ENCODE measurements around the gene PRTG. TPM values are rescaled to one million over a fixed set of nuclear protein-coding genes. Genes with fewer than 3 reads are reported as not detected.
"Not testable (repeated sequence)": the region's sequence is repeated elsewhere in the genome, so short reads cannot be mapped to it uniquely, and the experiment has no call there.

PRTG gene
- total and polyA plus RNA-seq, 9 of the 15 experiments (the other 6 are each of a cell fraction or from before 2014, with no cell fraction given), result under 0.01 to 0.14 (median 0.06) TPM; not detected in 1

- no peak for DNase-seq (ENCODE audit: extremely low read depth in 1 of 4, low spot score in 3 of 4)
- no peaks in the 10 kb centered on the region for H3K4me1 ChIP-seq (replicated peaks in 1 of 2; ENCODE audit: control insufficient read depth in 2 of 2, insufficient read depth in 2 of 2, low read length in 2 of 2)
- peaks cover 0 to 10% of the 10 kb centered on the region in 2 experiments; a peak in 2 of 5 replicates for H3K27me3 ChIP-seq (ENCODE audit: control insufficient read depth in 2 of 2, insufficient read depth in 2 of 2, low read length in 2 of 2)
- CTCF ChIA-PET (ENCODE audit: low intra/inter-chr PET ratio), result no interaction called here
- no peak overlapping the region for H3K4me2 ChIP-seq (ENCODE audit: insufficient read depth, low read length)
- no peak overlapping the region for H3K9ac ChIP-seq (ENCODE audit: insufficient read depth in 1 of 2, low read depth in 2 of 2, low read length in 2 of 2)
- peak; percentile 11 for FAIRE-seq
- no peak overlapping the region for H3K4me3 ChIP-seq
- in situ Hi-C loops (cut with MboI), result no loop called here
- POLR2A ChIA-PET, result no interaction called here
- no peaks in the 10 kb centered on the region for H3K9me3 ChIP-seq (replicated peaks; ENCODE audit: control insufficient read depth, insufficient read depth, low read depth, low read length)
- intact Hi-C loops (cut with micrococcal nuclease), result no loop called here
- no peaks in the 10 kb centered on the region for H3K79me2 ChIP-seq (ENCODE audit: control insufficient read depth, insufficient read depth, low read length)
- TF ChIP-seq NFIC (IDR thresholded peaks at IDR 0.05), result no peak
- no peak for TF ChIP-seq ZNF121 (CRISPR knock-in tag; conservative IDR thresholded peaks at IDR 0.05)
- no peak for TF ChIP-seq CEBPG (CRISPR knock-in tag; IDR thresholded peaks at IDR 0.05)
- TF ChIP-seq CEBPG (tag; conservative IDR thresholded peaks at IDR 0.05 in 1 of 2, IDR thresholded peaks at IDR 0.05 in 1 of 2), result no peak
- TF ChIP-seq CTCFL (IDR thresholded peaks at IDR 0.05; ENCODE audit: borderline replicate concordance, insufficient read depth, low read depth, low read length, poor library complexity, severe bottlenecking), result no peak
- no peak for TF ChIP-seq ZFX (CRISPR knock-in tag; IDR thresholded peaks at IDR 0.05)
- TF ChIP-seq SMARCC2 (IDR thresholded peaks at IDR 0.05; ENCODE audit: low read depth), result no peak
- no peak for TF ChIP-seq ZSCAN29 (IDR thresholded peaks at IDR 0.05)
- TF ChIP-seq ZNF263 (CRISPR knock-in tag; IDR thresholded peaks at IDR 0.05; ENCODE audit: borderline replicate concordance), result no peak
- no peak for ATAC-seq
- H3K36me3 ChIP-seq (ENCODE audit: control insufficient read depth, insufficient read depth, low read length), result no peaks in the 10 kb centered on the region
- no peaks in the 10 kb centered on the region for H4K20me1 ChIP-seq (replicated peaks; ENCODE audit: control insufficient read depth, insufficient read depth, low read length)
- BruUV-seq (replicated peaks), result no TSS peak
- H3K9me1 ChIP-seq (ENCODE audit: control insufficient read depth, insufficient read depth, low read length), result no peaks in the 10 kb centered on the region
- 0% methylated on average over 4 of the region's 4 CpGs for WGBS (ENCODE audit: insufficient coverage, low coverage, missing lambda C conversion rate)
- H3K27ac ChIP-seq (ENCODE audit: extremely low read depth, low read depth, low read length), result no peak overlapping the region
- H2AFZ ChIP-seq (ENCODE audit: low read depth, low read length), result no peak overlapping the region
Observed at GRCh38 chr15:55694652-55695150, 48.3 kb downstream of the PRTG start.

DNA sequence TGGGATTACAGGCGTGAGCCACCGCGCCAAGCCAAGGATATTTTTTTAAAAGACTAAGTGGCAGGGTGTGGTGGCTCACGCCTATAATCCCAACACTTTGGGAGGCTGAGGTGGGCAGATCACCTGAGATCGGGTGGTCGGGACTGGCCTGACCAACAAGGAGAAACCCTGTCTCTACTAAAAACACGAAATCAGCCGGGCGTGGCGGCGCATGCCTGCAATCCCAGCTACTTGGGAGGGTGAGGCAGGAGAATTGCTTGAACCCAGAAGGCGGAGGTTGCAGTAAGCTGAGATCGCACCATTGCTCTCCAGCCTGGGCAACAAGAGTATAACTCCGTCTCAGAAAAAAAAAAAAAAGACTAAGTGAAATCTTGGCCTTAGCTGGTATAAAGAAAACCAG lies 49.8 kb downstream of the PRTG start:
- H3K9me3 ChIP-seq (replicated peaks; ENCODE audit: control insufficient read depth, insufficient read depth, low read depth, low read length); BruUV-seq (replicated peaks); H3K9ac ChIP-seq (ENCODE audit: insufficient read depth in 1 of 2, low read depth in 2 of 2, low read length in 2 of 2); CTCF ChIA-PET (ENCODE audit: low intra/inter-chr PET ratio); H3K4me3 ChIP-seq; H3K36me3 ChIP-seq (ENCODE audit: control insufficient read depth, insufficient read depth, low read length); H3K9me1 ChIP-seq (ENCODE audit: control insufficient read depth, insufficient read depth, low read length); H3K27ac ChIP-seq (ENCODE audit: extremely low read depth, low read depth, low read length); H3K79me2 ChIP-seq (ENCODE audit: control insufficient read depth, insufficient read depth, low read length); FAIRE-seq; ATAC-seq; intact Hi-C loops (cut with micrococcal nuclease); in situ Hi-C loops (cut with MboI); H4K20me1 ChIP-seq (replicated peaks; ENCODE audit: control insufficient read depth, insufficient read depth, low read length); H3K4me2 ChIP-seq (ENCODE audit: insufficient read depth, low read length); POLR2A ChIA-PET; H2AFZ ChIP-seq (ENCODE audit: low read depth, low read length); H3K4me1 ChIP-seq (replicated peaks in 1 of 2; ENCODE audit: control insufficient read depth in 2 of 2, insufficient read depth in 2 of 2, low read length in 2 of 2); DNase-seq (ENCODE audit: extremely low read depth in 1 of 4, low spot score in 3 of 4): not testable (repeated sequence)
- WGBS (ENCODE audit: insufficient coverage, low coverage, missing lambda C conversion rate), result 2% methylated on average over 13 of the region's 14 CpGs
- peaks cover 0 to 17% of the 10 kb centered on the region in 2 experiments; a peak in 2 of 5 replicates for H3K27me3 ChIP-seq (ENCODE audit: control insufficient read depth in 2 of 2, insufficient read depth in 2 of 2, low read length in 2 of 2)

Data from K562 (cell line).